Body of pancreas (tissue), 4 donors: ENCODE measurements around the gene SH3PXD2A.

Source experiments
- CTCF ChIP-seq, 7 experiments: fragments of 450-650 bp in 4 of 7; fragments of 200-600 bp in 3 of 7; sonication (generic) in 3 of 7; IDR thresholded peaks; one replicate each; pipeline ENCODE4 v1.5.1; 2016 to 2019; ENCODE audit warnings: antibody characterized with exemption in 7 of 7
- POLR2A ChIP-seq, 3 donors: fragments of 450-650 bp; IDR thresholded peaks; one replicate each; pipeline ENCODE4 v1.6.1; 2016; ENCODE audit warnings: antibody characterized with exemption in 3 of 3, mild to moderate bottlenecking in 2 of 3

GRCh38 chr10:103853428-103854264 lies 1.7 kb downstream of the SH3PXD2A start:
- TF ChIP-seq CTCF (IDR thresholded peaks at IDR 0.05) (no peak), POLR2A (IDR thresholded peaks at IDR 0.05) (no peak)
